ENCODE measurements around the gene TENT4A. TPM values are rescaled to one million over a fixed set of nuclear protein-coding genes. Genes with fewer than 3 reads are reported as not detected.
A peak's percentile ranks its signal among the peaks of the same experiment; 100 is the strongest.

TENT4A gene
- total and polyA plus RNA-seq, 2 of the 4 experiments (the other 2 are of a cell fraction), result 5.9 to 17.2 TPM

- no peak overlapping the region for H3K14ac ChIP-seq (replicated peaks; ENCODE audit: low read depth, low read length)
- no peak overlapping the region for H2BK20ac ChIP-seq (ENCODE audit: low read depth, low read length)
- H3K23ac ChIP-seq (ENCODE audit: low read depth, low read length), result no peak overlapping the region
- peaks cover 17% of the 10 kb centered on the region for H3K4me1 ChIP-seq (ENCODE audit: control insufficient read depth, insufficient read depth, low read length)
- no peak overlapping the region for H2AK9ac ChIP-seq (replicated peaks; ENCODE audit: low read depth, low read length, poor library complexity)
- H2AFZ ChIP-seq (replicated peaks; ENCODE audit: low read length, poor library complexity), result no peak overlapping the region
- H3K9me1 ChIP-seq (ENCODE audit: insufficient read depth, low read length), result peaks cover 25% of the 10 kb centered on the region
- no peak overlapping the region for H3K4ac ChIP-seq (ENCODE audit: low read depth, low read length)
- H3K56ac ChIP-seq (ENCODE audit: extremely low read depth, insufficient read depth, low read length), result no peak overlapping the region
- H4K5ac ChIP-seq (ENCODE audit: low read depth, low read length), result no peak overlapping the region
- in situ Hi-C loops (cut with MboI; ENCODE audit: low sequenced_read_pairs), result no loop called here
- ATAC-seq (ENCODE audit: low read depth) (no peak), DNase-seq (no peak)
- no peak overlapping the region for H4K91ac ChIP-seq (ENCODE audit: insufficient read depth, low read depth, low read length)
- no TSS peak for BruUV-seq (replicated peaks)
- no peak overlapping the region for H3K9ac ChIP-seq (ENCODE audit: low read depth, low read length)
- no peak overlapping the region for H3K4me2 ChIP-seq (ENCODE audit: low read depth, low read length)
- no peak overlapping the region for H2BK15ac ChIP-seq (ENCODE audit: low read depth, low read length)
- H2AK5ac ChIP-seq (ENCODE audit: low read depth, low read length), result no peak overlapping the region; the same call in 1 of the 2 replicates
- no peaks in the 10 kb centered on the region for H3K27me3 ChIP-seq (ENCODE audit: control insufficient read depth, insufficient read depth, low read length)
- H3K27ac ChIP-seq (ENCODE audit: insufficient read depth, low read length), result no peak overlapping the region
- dilution Hi-C loops (cut with HindIII; ENCODE audit: low sequenced_read_pairs, unreplicated experiment), result no loop called here
- ChIA-PET POLR2A (ENCODE audit: unreplicated experiment) (no interaction called here), CTCF (no interaction called here)
- H3K18ac ChIP-seq (ENCODE audit: low read depth, low read length), result no peak overlapping the region
- no CpG with 5 or more reads among the region's 1 CpG for WGBS, 2 experiments (ENCODE audit: extremely low coverage in 2 of 2, insufficient read length in 1 of 2)
- H3K79me1 ChIP-seq (ENCODE audit: low read depth in 1 of 2, low read length in 2 of 2), result peaks cover 4 to 26% of the 10 kb centered on the region in 2 experiments; a peak in 3 of 4 replicates
- H4K8ac ChIP-seq (ENCODE audit: low read depth in 2 of 2, low read length in 2 of 2), result peak overlapping the region in 1 of 2 experiments; percentile 4; a peak in 1 of 4 replicates
- H3K9me3 ChIP-seq (ENCODE audit: control insufficient read depth, insufficient read depth, low read length), result no peaks in the 10 kb centered on the region
- H4K20me1 ChIP-seq (ENCODE audit: insufficient read depth, low read length), result 0 out of 2 replicates have a peak, but pooled peaks cover 4% of the 10 kb centered on the region
- intact Hi-C loops (cut with micrococcal nuclease), result no loop called here
- H3K4me3 ChIP-seq (ENCODE audit: insufficient read depth, low read depth, low read length), result no peak overlapping the region
- H2BK120ac ChIP-seq (ENCODE audit: low read depth, low read length), result no peak overlapping the region
- H2BK5ac ChIP-seq (ENCODE audit: low read depth, low read length, poor library complexity, severe bottlenecking), result no peak overlapping the region
- no peak for TF ChIP-seq RCOR1 (IDR thresholded peaks at IDR 0.05; ENCODE audit: insufficient replicate concordance, low read length)
- TF ChIP-seq NFE2L2 (IDR thresholded peaks at IDR 0.05; ENCODE audit: low read depth, low read length), result no peak
- TF ChIP-seq CHD1 (IDR thresholded peaks at IDR 0.05; ENCODE audit: low read depth, low read length), result no peak
- no peak for TF ChIP-seq SMC3 (IDR thresholded peaks at IDR 0.05; ENCODE audit: low read depth, low read length)
- TF ChIP-seq MAZ (IDR thresholded peaks at IDR 0.05; ENCODE audit: borderline replicate concordance, low read depth, low read length), result no peak
- TF ChIP-seq CTCF (conservative IDR thresholded peaks at IDR 0.05; ENCODE audit: low read depth, low read length), result no peak
- TF ChIP-seq ELK1 (IDR thresholded peaks at IDR 0.05; ENCODE audit: borderline replicate concordance, low read depth, low read length), result no peak
- TF ChIP-seq FOS (IDR thresholded peaks at IDR 0.05; ENCODE audit: low read depth, low read length), result no peak
- TF ChIP-seq MXI1 (IDR thresholded peaks at IDR 0.05; ENCODE audit: borderline replicate concordance, low read depth, low read length), result no peak
- TF ChIP-seq CEBPB (IDR thresholded peaks at IDR 0.05; ENCODE audit: low read depth, low read length), result no peak
- no peaks in the 10 kb centered on the region for H3K36me3 ChIP-seq (ENCODE audit: control insufficient read depth, insufficient read depth, low read length)
Measured at GRCh38 chr5:6708814-6709213, 4.4 kb upstream of the TENT4A start.
